HG03432 (cell line): ENCODE results near the gene ZIM2.

Experiments used
- ATAC-seq: cut with Tn5 transposase; IDR thresholded peaks from one replicate; pipeline ENCODE4 v1.9.1; 2021; ENCODE audit warnings: mild to moderate bottlenecking, moderate library complexity; ENCODE audit not compliant: unreplicated experiment

Gene ZIM2

DNA sequence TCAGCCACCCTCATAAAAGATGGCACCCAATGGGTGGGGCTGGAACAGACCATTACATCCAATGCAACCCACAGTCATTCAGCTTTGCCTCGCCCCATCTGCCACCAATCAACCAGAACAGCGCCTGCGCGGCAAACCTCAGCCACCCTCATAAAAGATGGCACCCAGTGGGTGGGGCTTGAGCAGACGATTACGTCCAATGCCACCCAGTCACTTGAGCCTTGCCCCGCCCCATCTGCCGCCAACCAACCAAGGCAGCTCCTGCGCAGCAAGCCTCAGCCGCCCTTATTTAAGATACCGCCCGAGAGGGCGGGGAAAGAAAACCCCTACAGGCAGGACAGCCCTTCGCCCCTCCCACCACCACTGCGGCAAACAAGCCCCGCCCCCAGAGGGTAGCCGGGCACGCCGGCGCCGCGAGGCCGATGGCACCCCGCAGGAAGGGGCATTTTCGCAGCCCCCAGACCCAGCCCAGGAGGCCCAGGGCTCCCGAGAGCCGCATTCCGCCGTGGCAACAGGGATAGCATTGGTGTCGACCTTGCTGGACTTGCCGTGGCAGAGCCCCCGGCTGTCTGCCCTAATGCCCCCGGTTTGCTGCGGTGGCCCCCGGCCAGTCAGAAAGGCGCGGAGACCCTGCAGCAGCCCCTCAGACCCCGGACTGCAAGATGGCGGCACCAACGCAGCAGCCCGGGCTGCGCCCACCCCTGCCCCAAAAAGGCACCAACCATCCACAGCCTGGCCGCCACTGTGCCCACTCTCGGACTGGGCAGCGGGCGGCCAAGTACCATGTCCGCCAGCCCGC, 675 bp downstream of the ZIM2 start:
- no peak for ATAC-seq

DNA sequence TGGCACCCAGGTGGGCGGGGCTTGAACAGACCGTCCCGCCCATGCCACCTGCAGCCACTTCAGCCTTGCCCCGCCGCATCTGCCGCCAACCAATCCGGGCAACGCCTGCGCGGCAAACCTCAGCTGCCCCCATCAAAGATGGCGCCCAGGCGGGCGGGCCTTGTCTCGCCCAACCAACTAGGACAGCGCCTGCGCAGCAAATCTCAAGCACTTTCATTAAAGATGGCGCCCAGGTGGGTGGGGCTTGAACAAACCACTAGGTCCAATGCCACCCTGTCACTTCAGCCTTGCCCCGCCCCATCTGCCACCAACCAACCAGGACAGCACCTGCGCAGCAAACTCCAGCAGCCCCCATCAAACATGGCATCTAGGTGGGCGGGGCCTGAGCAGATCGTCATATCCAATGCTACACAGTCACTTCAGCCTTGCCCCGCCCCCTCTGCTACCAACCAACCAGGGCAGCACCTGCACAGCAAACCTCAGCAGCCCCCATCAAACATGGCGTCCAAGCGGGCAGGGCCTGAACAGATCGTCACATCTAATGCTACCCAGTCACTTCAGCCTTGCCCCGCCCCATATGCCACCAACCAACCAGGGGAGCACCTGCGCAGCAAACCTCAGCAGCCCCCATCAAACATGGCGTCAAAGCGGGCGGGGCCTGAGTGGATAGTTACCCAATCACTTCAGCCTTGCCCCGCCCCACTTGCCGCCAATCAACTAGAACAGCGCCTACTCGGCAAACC, 1.4 kb downstream of the ZIM2 start:
- no peak for ATAC-seq

DNA sequence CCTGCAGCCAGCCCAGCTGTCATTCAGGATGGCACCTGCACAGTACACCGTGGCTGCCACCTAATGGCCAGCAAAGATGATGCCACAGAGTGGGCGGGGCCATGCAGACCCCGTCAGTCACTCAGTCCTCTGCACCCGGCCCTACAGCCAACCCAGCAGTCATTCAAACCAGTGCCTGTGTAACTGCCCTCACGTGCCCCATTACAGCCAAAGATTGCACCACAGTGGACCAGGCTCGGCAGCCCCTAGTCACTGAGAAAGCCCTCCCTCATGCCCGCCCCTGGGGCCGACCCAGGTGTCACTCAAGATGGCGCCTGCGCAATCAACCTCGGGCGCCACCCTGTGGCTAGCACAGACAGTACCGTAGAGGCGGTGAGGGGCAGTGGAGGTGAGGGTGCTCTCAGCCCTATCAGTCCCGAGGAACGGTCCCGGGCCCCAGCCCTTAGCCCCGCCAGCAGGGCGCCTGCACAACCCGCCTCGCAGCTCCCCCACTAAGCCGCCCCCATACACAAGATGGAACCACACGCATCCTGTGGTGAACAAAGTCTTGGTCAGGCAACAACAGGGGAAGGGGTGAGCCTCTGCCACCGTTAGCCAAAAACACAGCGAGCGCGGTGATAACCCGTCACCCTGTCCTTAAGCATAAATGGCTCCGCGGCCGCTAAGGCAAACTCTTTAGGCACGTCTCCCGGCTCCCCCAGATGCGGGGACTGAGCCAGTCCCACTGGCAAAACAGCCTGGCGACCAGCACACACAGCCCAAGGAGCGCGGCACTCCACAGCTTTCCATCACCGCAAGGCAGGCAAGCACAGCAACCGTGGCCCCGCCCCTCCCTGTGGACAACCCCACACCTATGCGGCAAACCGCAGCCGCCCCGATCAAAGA, 2.3 kb downstream of the ZIM2 start:
- no peak for ATAC-seq

DNA sequence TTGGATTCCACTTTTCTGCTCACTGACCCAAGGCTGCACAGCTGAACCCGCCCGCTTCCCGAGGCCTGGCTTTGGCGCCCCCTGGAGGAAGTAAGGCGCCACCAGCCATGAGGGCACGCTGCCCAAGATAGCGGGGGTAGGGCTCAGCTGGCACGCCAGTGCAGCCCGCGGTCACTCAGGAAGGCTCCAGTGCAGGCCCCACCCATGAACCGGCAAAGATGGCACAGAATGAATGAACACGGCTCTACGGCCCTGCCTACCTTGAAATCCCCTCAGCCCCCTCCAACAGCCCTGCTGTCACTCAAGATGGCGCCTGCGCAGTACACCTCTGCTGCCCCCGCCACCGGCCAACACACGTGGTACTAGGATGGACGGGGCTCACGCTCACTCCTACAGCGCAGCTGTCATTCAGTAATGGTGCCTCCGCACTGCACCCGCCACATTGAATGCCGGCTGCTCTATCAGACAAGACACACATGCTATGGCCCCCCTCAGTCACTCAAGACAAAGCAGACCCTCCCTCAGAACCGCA, 3.0 kb downstream of the ZIM2 start:
- ATAC-seq, result no peak

DNA sequence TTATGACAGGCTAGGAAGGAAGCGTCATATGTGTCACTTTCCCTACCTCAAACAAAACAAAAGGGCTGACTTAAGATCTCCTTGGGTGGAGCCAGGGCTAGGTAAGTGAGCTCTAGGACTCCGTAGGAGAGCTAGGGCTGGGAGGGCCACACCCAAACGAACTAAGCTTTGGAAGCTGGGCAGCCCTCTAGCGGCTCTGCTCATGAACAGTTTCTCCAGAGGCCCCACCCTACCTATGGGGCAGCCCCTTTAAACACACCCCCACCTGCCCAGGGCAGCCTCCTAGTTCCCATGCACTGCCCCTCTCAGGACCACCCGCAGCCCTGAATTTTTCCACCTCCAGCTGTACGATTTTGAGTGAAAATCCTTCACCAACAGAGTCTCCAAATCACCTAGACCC, 3.5 kb downstream of the ZIM2 start:
- ATAC-seq, result no peak

DNA sequence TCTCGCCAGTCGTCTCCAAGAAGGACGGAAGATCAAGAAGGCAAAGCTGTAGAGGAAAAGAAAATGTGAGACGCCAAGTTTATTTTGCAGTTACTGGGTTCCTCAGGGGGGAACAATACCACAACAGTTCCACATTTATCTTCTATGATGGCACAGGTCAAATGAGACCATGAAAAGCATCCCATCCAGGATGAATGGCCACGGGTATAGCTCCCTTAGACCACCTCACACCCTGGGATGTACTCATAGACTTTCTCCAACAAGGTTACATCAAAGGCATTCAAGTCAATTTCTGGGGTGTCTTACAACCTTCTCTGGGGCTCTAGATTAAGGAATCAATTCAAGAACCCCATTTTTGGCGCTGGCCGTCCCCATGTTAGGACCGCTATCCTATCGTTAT, 4.5 kb downstream of the ZIM2 start:
- no peak for ATAC-seq

DNA sequence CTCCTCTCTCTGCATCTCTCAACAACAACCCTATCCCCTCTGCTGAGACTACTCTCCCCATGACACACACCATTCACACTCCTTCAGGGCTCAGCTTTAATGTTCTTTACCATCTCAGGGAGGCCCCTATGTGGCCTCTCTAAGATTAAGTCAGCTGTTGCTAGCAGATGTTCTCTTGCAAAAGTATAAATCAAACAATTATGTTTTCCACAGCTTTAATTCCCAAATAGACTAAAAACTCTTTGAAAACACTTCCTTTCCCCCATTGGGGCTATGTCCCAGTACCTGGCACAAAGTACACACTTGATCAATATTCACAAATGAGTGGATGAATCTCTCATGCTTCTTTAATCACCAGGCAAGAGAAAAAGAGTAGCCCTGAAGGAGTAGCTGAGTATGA, 5.1 kb downstream of the ZIM2 start:
- no peak for ATAC-seq

DNA sequence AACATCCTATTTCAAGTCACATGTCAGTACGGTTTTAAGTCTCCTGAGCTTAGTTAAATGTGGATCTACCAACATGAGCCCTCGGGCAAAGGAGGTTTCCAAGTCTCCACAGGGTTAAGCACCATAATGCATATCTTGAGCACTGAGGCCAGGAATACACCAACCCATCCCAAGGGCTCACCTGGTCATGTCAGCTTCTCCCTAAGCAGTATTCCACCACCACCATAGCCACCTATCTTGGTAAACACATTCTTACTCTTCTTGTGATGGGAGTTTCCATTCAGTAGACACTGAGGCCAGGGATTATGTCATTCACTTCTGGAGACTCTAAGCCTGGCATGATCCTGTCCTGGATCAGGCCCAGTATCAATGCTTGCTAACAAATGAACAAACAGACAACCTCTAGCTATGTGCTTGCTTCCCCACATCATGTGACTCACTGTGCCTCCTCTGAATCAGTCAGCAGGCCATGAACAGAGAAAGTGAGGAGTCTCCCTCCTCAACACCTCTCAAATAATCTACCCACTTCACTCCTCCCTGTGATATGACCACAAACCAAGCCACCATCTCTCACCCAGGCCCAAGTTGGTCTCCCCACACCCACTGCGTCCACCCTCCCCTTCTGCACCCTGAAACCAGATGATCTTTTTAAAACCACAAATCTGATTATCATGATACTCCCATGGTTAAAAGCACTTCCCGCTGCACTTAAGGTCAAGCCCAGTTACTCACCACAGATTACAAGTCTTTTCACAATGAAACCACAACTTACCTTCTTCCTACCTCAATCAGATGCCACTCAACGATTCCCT, 5.8 kb downstream of the ZIM2 start:
- no peak for ATAC-seq

DNA sequence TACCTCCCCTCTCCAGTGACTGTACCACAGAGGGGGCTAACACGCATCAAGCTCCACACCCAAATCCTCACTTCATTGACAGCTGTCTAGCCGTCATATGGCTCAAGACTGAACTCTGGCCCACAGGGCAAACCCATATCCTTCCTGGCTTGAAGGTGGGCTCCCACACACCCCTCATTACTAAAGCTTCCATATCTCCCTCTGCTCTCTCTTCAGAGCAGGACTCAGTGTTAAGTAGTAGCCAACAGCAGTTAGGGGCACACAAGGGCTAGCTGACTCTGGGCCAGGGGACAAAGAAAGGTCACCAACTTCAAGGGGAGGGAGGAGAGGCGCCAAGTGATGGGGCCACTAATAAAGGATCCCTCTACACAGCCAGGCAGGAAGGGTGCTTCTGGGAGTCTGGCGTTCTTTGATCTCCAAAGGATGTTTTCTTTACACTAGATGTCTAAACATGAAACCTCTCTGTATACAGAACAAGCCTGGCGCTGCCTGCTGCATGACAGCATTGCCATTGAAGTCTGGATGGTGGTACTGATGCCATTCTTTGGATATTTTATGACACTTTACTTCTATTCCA, 8.1 kb downstream of the ZIM2 start:
- no peak for ATAC-seq

DNA sequence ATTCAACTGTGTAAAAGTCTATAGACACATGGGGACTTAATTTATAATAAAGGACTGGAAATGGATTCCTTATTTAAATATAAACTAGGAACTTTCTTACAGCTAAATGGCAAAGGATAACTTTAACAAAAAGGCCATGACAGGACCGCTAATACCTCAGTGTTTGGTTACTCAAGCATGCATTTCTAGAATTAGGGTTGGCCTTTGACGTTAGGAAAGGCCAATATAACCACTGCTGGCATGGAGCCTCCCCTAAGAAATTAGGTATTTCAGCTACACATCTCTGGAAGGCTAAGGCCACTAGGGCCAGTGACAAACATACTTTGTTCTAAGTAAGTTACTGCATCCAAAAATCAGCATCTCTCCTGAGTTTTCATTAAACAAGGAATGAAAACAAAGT, 9.3 kb downstream of the ZIM2 start:
- ATAC-seq, result no peak

DNA sequence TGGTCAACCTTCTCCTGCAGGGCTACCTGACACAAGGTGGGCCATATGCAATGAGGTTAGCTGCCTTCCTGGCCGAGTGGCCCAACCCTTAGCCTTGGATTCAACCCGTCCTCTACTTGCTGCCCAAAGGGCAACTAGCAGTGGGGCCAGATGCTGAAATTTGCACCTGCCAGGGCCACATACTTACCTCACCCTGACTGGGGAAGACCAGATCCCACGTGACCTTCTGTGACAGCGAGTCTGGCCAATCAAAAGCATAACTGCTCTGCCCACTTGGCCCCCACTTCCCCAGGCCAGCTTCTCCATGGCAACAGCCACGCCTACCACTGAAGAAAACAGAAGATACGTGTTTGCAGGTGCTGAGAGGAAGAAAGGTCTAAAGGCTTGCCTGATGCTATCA, 10.9 kb downstream of the ZIM2 start:
- ATAC-seq, result no peak

DNA sequence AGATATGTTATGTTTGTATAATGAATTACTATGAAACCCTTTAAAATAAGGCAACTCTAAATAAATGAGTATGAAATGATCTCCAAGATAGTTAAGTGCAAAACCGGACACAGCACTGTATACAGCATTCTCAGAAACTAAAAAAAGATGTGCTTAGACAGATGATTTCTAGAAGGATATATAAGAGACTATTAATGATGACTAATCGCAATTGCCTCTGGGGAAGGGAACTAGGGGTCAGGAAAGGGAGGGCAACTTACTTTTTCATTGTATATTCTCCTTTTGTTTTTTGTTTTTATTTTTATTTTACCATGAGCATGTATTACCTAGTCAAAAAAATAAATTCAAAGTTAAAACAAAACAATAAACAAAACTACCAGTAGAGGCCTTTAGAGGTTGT, 12.8 kb downstream of the ZIM2 start:
- ATAC-seq, result no peak

DNA sequence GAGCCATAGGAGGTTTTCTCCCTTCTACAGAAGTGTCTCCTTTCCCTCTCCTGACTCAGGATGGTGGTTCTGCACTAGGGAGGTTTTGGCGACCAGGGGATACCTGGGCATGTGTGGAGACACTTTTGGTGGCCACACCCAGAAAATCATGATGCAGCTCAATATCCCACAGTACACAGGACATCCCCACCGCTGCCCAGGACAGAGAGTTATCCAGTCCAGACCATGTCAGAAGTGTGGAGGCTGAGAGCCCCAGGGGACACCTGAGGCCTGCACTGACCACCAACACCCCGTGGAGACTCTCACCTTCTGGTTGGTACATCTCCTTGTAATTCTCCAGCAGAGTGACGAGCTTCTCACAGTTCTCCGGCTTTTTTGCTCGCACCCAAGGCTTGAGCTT, 16.6 kb downstream of the ZIM2 start:
- ATAC-seq, result no peak

DNA sequence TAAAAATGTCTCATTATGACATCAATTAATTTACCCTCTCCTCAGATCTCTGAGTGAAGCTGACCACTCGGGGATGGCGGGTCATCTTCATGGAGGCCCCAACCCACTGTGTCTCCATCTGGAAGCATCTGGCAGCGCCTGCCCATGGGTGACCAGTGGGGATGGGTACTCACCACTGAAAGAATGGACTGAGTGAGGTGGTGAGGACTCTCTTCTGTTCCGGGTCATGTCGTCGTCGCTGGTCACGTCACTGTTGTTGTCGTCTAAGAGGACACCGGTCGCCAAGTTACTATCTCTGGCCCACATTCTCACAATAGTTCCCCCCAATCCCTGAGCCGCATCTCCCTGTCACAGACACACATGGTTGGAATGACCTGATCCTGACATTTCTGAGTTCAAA, 17.1 kb downstream of the ZIM2 start:
- no peak for ATAC-seq

DNA sequence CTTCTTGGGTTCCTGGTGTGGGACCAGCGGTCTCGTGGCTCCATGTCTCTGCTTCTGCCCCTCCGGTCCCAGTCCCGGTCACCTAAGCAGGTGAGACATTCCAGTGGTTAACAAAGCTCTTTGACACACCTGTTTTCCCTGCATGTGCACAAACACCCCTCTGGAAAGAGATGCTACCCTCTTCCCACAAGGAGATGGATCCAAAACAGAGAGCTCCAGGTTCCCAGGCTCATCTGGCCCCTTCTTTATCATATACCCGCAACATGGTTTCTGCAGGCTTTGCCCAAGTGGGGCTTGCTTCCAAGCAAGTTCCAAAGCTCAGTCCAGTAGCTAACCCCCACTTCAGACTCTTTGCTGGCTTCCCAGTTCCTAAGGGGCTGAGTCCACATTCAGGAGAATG, 17.8 kb downstream of the ZIM2 start:
- ATAC-seq, result no peak

DNA sequence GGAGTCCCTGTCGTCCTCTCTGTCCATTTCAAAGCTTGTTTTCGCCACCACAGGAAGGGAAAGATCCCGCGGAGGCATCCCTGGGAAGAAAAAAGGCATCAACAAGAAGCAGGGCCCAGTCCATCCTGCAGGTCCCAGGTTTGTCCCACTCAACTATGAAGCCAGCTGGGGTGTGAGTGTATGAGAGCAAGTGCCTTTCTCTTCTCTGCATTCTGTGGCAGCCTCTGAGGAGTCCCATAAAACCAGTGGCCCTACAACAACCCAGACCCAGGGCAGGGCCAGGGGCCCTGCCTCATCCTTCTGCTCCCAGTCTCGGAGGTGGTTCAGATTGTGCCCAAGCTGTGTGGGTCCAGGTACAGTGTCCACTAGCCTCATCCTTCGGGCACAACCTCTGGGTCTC, 18.9 kb downstream of the ZIM2 start:
- ATAC-seq, result no peak

DNA sequence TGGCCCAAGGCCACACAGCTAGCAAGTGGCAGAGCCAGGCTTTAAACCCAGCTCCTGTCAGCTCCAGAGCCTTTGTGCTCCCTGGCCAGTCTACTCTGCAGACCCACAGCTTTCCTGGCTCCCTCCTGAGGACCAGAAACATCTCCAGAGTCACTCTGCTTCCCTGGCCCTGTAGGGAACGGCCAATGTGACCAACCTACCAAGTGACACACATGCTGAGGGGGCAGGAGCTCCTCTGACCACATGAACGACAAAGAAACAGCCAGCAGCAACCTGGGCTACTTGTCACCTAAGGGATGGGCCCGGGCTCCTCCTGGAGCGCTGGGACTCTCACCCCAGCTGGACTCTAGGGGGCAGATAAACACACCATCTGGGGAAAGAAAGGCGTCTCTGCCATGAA, 19.3 kb downstream of the ZIM2 start:
- no peak for ATAC-seq

DNA sequence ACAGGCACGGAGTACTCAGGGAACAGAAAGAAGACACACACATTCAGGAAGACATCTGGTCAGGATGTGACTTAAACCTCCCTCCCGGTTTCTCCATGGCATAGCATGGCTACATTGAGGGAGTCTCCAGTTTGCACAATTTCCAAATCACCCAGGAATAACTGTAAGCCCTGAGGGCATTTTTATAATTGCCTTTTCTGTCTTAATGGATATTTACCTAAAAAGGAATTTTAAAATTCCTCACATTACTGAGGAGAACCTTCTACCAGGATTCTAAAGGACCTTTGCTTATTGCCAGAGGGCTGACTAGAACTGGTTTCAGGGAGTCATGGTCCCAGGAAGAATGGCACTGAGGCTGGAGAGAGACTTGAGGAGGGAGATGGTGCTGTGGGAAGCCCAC, 21.4 kb downstream of the ZIM2 start:
- no peak for ATAC-seq

DNA sequence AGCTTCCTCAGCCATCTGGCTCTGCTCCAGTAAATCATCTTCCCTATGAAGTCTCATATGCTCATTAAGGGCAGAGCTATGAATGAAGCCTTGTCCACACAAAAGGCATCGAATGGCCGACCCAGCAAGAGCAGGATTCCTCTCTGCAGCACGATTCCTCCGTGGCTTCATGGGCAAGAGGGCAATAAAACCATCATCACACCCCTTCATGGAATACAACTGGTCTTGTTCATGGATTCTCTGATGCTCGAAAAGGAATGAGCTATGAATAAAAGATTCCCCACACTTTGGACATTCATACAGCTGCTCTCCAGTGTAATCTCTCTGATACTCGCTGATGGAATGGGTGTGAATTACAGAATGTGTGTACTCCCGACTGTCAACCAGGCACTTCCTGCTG, 25.9 kb downstream of the ZIM2 start:
- ATAC-seq, result no peak

DNA sequence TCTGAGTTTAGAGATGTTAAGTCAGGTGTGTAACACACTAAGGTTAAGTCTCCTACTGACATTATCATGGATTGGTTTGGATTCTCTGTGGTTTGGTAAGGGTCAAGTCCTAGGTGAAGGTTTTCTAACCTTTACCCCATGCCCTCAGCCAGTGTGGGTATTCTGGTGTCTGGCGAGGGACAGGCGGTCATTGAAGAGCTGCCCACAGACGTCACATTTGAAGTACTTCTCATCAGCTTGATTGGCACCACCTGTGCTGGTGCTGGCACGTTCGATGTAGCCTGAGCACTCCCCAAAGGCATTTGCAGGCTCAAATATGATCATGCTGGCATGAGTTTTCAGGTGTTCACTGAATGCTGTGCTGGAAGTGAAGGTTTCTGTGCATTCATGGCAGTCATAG, 27.0 kb downstream of the ZIM2 start:
- no peak for ATAC-seq
